HPDE6-E6E7 (cell line): ENCODE measurements around the gene ANKS6.

Experiments used
- DNase-seq: peaks from one replicate; pipeline ENCODE4 v3.0.0; 2011; ENCODE audit warnings: missing footprints; ENCODE audit errors: extremely low spot score

ANKS6 gene

DNA sequence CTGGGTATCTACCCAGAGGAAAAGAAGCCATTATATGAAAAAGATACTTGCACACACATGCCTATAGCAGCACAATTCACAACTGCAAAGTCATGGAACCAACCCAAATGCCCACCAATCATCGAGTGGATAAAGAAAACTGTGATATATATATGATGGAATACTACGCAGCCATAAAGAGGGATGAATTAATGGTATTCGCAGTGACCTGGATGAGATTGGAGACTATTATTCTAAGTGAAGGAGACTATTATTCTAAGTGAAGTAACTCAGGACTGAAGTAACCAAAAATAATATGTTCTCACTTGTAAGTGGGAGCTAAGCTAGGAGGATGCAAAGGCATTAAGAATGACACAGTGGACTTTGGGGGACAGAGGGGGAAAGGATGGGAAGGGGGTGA lies 57.6 kb downstream of the ANKS6 start:
- no peak for DNase-seq

GRCh38 chr9:98736226-98736625 lies 60.1 kb downstream of the ANKS6 start:
- no peak for DNase-seq

- DNase-seq: peak; percentile 34
These were observed 63.6 kb downstream of the ANKS6 start for GRCh38 chr9:98732801-98733200.

- no peak for DNase-seq
These were observed 64.3 kb downstream of the ANKS6 start for GRCh38 chr9:98732091-98732490.

- DNase-seq: no peak
These were observed 65.5 kb downstream of the ANKS6 start for GRCh38 chr9:98730871-98731270.

GRCh38 chr9:98728500-98728899 lies 67.9 kb downstream of the ANKS6 start:
- no peak for DNase-seq

GRCh38 chr9:98727428-98727827 lies 68.9 kb downstream of the ANKS6 start:
- no peak for DNase-seq

DNA sequence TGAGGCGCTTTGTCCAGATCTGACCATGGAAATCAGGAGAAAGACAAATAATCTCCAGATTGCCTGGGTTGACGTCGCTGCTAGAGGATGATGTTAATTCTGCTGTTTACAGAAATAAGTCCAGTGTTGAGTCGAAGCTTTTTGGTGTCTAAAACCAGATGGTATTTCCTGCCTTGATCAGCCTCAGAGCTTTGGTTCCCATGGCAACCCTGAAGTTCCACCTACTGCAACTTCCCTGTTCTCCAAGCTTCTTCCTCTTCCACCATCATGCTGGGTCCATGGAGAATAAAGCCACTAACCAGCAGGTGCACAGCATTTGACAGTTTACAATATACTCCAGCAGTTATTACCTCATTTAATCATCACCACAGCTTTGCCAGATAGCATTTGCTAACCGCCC lies 69.6 kb downstream of the ANKS6 start:
- no peak for DNase-seq

GRCh38 chr9:98724810-98725530 lies 71.4 kb downstream of the ANKS6 start:
- DNase-seq: no peak

- DNase-seq: no peak
These were observed 74.7 kb downstream of the ANKS6 start for GRCh38 chr9:98721643-98722042.

DNA sequence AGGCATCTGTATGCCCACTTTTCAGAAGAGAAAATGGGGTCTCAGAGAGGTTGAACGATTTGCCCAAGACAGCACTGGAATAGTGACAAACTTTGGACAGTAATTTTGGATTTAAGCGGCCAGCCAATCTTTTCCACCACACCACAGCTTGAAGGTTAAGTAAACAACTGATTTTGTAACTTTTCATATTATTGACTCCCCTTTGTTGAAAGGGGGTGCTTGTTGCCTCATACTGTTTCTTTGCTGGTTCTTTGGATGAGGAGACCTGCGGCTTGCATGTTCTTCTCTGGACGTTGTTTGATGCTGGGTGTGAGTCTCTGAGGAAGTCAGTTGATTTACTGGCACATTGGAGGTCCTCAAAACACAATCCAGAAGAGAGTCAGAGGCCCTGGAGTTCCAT lies 76.0 kb downstream of the ANKS6 start:
- DNase-seq: no peak

GRCh38 chr9:98719055-98719454 lies 77.3 kb downstream of the ANKS6 start:
- DNase-seq: no peak

DNA sequence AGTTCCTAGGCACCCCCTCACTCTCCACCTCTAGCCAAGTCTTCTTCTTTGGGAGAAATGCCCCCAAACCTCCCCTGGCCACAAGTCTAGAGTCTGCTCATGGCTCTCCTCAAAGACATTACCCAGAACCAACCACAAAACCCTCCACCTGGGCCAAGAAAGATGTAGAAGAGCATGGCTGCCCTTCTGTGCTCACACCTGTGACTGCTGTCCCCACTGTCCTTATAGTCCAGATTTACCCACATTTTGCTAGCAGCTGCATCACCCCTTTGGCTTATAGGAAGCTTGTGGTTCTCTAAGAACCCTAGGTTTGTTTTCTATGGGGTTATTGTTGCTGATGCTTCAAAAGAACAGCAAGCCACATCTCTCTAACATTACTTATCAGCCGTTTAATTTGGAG lies 81.5 kb downstream of the ANKS6 start:
- DNase-seq: no peak

GRCh38 chr9:98712987-98713386 lies 83.4 kb downstream of the ANKS6 start:
- no peak for DNase-seq

GRCh38 chr9:98709968-98710965 lies 86.1 kb downstream of the ANKS6 start:
- no peak for DNase-seq

DNA sequence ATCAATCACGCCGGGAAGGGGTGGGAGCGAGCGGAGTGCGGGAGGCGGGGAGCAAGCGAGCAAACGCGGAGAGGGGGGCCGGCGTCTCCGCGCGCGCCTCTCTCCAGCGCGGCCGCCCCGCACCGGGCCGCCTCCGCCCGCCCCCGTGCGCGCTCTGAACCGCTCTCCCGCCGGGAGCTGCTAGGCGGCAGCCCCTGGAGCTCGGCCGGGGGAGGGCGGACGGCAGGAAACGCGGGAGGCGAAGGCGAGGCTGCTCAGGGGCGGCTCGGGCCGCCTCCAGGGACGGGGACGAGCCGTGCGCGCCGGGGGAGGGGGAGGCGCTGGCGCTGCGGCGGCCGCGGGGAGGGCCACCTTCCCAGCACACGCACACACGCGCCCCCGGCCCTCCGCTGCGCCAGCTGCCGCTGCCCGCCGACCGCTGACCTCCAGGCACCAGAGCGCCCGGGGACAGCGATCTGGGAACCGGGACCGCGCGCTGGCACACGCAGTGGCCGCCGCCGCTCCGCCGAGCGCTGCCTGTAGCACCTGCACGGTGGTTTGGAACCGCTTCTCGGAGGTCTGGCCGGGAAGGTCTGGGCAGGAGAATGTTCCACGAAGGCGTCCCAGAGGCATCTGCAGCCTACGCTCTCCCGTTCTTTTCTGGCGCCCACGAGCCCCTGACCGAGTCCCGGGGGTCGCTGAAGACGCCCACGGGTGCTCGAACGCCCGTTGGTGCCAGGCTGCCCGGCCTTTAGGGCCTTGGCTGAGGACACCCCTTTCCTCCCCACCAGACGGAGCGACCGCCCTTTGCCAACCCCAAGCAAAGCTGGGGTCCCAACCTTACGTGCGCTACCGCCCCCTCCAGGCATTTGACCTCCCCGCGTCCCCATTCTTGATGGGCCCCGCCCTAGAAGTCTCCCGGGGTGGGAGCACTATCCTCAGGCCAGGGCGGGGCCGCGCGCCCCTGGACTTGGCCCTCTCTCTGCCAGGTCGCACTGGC lies 87.1 kb downstream of the ANKS6 start, which contains the start of gene GABBR2:
Gene GABBR2 (minus strand): TSS at position 3 of the 979 bp plus-strand sequence. CDS start 198 bp downstream, outside the sequence.
- DNase-seq: no peak

DNA sequence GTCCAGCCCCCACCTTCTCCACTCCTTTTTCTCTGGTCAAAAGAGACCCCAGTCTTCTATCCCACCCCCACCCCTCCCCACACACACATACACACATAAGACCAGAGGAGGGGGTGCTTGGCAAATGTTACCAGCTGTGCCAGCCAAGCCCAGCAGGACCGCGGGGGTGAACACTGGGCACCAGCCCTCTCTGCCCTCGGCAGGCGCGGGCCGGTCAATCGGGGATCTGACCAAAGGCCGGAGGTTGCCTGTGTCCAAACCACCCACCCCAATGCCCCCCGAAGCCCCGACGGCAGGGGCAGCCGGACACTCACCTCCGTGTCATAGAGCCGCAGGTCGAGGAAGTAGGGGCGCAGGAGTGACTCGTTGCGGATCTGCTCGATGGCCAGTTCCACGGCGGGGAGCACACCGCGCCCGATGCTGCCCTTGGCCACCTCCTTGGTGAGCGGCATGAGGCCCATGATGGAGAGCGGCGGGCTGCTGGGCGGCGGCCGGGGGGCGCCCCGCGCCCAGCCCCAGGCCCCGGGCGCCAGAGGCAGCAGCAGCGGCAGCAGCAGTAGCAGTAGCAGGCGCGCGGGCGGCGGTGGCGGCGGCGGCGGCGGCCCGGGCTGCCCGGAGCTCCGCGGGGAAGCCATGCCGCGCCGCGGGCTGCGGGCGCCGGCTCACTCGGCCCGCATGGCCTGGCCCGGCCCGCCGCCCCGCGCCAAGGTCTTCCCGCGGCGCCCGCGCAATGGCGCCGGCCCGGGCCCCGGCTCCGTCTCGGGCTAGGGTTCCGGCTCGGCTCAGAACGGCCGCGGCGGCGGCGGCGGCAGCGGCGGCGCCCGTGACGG lies 88.0 kb downstream of the ANKS6 start:
- DNase-seq: no peak

DNA sequence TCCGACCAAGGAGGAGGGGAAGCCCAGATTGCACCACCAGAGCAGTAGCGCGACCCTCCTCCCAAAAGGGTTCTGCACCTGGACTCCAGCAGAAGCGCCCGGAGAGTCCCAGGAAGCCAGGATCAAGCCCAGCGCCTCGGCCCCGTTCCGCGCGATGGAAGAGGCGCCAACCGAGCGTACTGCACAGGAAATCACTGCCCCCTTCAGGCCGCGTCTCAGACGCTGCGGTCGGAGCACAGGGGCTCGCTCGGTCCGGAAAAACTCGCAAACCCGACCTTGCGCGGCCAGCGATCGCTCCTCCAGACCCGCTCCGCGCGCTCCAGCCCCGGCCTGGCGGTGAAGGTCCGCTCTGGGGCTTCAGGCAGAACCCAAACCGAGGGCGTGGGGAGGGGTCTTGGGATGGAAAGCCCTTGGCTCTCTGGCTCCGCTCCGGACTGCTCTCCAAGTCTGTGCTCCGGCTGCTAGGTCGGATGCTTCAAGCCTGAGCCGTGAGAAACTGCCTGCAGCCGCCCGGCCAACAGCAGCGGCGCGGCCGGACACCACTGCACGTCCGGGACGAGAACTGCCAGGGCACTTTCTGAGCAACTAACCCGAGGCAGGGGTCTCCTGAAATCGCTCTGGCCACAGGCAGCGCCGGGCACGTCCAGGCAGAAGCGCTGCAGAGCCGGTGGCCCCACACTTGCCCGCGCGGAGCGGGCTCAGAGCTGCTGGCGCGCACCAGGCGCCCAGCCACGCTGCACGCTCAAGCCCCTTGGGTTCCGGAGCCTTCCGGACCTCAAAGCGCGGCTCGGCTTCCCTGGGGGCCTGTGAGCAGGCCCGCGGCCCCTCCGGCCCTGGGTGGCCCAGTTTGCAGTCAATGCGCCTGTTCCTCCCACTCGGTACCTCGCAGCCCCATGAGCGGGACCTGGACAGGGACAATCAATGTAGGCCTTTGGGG lies 88.9 kb downstream of the ANKS6 start:
- no peak for DNase-seq

- no peak for DNase-seq
These were observed 89.6 kb downstream of the ANKS6 start for GRCh38 chr9:98706651-98707165.
